IPS-NIHi11 (cell line): ENCODE data around the gene IL36B.

Experiments used
- DNase-seq: peaks from one replicate; pipeline ENCODE4 v3.0.0; 2012; ENCODE audit warnings: mixed read lengths, low spot score

Gene IL36B

DNA sequence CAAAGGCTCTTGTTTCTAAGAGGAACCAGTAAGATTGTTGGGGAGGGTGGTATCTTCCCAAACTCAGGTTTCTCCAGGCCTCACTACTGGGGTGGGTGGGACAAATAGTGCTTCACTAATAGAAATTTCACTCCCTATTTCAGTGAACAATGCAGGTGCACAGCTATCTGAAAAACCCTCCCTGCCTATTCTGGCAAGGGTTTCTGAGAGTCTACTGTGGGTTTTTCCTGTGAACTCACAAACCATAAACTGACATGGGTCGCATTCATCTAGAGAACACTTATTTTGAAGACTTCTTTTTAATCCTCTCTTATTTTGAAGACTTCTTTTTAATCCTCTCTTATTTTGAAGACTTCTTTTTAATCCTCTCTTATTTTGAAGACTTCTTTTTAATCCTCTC lies 43.0 kb downstream of the IL36B start:
- no peak for DNase-seq

DNA sequence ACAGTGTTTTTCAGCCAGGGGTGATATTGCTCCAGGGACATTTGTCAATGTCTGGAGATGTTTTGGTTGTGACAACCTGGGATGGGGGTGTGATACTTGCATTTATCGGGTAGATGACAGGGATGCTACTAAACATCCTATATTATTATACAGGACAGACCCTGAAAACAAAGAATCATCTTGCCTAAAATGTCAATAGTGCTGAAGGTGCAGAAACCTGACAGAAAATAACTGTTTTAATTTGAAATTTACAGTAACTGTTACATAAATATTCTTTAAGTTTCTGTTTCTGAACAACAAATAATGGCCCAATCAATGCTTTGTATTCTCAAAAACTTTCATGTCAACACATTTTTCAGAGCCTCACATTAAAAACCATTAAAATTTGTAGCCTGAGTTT lies 45.4 kb downstream of the IL36B start:
- DNase-seq = no peak

DNA sequence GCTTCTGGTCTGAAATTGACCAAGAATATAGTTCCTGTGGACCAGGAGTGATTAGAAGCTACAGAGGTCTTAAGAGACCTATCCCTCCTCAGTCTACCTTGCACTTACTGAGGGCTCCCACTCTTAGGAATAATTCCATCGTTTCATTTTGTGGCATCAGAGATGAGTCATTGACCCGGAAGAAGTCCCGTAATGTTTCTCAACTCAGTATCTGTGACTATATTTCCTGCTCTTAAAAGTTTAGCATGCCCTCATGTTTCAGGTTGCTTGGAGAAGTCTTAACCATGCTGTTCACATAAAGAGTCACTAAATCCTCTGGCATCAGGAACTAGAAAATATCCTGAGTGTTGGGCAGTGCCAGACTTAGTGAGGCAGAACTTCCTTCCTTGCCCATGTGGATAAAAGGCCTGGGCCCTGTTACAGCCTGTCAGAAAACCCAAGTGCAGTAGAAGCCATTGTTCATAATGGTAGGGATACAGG lies 47.6 kb downstream of the IL36B start, which contains the start of gene IL36A:
Gene IL36A, plus strand, starts transcription at position 430 of the 480 bp plus-strand sequence. CDS start 413 bp downstream, outside the sequence.
- no peak for DNase-seq

DNA sequence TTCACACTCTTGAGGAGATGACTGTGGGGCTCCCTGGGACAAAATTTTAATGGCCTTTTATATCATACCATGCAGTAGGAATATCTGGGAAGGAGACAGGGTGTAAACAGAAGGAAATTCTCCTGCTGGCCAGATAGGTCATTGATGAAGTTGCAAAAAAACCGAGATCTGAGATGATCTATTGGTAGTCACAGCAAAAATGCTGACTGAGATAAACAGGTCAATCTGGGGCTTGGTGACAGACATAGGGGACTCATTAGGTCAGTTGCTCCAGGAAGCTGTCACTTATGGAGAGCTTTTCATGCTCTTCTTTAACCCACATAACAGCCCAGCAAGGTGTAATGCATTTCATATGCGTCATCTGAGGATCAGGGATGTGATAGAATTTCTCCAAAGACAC lies 50.0 kb downstream of the IL36B start:
- no peak for DNase-seq

DNA sequence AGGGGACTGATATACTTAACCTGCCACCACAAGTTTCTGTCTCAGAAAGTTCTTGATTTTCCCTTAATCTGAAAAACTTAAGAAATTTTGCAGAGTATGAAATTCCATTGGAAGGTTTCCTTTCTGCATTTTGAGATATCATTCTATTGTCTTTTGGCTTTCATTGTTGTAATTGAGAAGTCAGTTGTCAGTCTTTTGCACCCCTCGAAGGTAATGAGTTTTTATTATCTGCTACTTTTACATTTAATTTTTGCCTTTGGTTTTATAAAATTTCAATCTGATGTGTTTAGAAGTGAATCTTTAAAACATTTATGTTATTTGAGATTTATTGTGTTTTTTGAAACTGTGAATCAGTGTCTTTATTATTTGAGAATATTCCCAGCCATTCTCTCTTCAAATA lies 52.2 kb downstream of the IL36B start:
- DNase-seq = no peak

DNA sequence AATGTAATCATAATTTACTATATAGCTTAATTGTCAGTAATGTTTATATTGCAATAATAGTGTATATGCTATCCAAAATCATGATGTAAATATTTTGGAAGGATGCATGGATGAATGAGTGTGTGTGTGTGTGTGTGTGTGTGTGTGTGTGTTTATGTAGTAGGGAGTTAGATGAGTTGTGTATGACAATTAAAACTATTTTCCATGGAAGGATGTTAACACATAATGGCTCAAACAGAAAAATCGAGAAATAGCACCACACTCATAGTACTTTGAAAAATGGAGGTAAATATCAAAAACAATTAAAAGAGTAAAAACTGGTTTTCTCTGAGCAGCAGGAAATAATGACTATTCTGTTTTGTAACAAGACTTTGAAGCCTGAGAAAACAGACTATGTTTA lies 55.5 kb downstream of the IL36B start:
- no peak for DNase-seq

DNA sequence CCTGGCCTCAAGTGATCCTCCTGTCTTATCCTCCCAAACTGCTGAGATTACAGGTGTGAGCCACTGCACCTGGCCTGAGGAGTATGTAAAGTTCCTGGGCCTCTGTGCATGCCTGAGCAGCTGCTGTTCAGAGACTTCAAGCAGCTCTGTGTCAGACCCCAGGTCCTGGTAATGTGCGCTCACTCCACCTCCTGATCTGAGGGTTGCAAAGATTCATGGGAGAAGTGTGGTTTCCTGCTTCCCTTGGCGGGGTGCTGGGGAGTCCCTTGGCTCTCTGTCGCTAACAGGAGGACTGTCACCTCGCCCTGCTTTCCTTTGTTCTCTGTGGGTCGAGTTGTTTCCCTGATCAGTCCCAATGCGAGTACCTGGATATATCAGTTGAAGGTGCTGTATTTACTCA lies 56.0 kb downstream of the IL36B start:
- DNase-seq = no peak

DNA sequence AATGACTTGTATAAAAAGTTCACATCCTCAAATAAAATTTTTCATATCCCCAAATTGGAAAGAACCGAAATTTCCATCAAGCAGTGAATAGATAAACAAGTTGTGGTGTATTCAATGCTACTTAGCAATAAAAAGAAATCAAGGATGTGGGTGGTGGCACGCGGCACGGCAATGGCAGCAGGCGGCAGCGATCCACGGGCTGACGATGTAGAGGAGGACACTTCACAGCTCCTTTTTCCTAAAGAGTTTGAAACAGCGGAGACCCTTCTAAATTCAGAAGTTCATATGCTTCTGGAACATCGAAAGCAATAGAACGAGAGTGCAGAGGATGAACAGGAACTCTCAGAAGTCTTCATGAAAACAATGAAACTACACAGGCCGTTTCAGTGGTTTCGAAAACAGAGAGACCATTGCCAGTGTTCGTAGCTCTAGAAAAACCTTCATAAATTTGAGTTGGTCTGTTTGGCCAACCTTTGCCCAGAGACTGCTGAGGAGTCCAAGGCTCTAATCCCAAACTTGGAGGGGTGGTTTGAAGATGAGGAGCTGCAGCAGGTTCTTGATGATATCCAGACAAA lies 57.2 kb downstream of the IL36B start:
- DNase-seq = no peak

DNA sequence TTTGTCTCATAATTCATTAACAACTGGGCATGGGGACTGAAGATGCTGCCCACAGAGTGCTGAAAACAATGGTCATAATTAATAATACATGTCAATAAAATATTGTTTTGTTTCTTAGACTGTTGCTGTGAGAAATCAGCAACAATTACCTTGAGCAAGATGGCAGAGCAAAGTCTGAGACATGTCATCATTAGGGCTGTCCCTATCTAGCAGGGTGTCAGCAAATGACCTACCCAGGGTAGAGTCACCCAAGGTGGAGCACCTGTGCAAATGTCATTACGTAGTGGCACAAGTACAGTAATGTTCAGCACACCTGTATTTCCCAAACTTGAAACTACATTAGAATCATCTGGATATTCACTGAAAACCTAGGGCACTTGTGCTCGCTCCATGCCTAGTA lies 58.0 kb downstream of the IL36B start:
- no peak for DNase-seq

DNA sequence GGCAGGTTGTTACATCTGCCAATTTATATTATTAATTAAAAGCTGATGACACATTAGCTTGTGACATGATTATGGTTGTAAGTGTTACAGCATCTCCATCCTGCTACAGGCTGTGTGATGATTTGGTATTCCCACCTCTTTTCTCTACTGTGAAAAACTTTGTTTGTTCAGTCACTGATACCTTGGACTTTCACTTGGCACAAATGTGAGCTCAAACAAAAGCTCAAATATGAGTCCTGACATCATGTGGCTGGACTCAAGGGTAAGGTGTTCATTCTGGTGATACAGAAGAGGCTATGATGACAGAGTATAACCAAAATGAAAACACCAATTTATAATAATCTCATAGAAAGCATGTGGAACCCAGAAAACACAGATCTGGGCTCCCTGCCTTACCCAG lies 58.8 kb downstream of the IL36B start:
- no peak for DNase-seq

DNA sequence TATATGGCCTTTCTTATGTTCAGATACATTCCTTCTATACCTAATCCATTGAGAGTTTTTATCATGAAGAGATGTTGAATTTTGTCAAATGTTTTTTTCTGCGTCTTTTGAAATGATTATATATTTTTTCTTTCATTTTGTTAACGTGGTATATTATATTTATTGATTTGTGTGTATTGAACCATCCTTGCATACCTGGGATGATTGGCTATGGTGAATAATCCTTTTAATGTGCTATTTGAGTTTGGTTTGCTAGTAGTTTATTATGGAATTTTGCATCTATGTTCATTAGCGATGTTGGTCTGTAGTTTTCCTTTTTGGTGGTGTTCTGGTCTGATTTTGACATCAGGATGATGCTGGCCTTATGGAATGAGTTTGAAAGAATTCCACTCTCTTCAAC lies 63.1 kb downstream of the IL36B start:
- no peak for DNase-seq

DNA sequence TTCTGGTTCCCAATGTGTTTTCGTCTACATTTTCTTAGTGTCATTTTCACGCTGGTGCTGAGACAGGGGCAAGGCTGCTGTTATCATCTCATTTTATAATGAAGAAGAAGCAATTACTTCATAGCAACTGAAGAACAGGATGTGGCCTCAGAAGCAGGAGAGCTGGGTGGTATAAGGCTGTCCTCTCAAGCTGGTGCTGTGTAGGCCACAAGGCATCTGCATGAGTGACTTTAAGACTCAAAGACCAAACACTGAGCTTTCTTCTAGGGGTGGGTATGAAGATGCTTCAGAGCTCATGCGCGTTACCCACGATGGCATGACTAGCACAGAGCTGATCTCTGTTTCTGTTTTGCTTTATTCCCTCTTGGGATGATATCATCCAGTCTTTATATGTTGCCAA lies 67.6 kb downstream of the IL36B start:
- DNase-seq = no peak

DNA sequence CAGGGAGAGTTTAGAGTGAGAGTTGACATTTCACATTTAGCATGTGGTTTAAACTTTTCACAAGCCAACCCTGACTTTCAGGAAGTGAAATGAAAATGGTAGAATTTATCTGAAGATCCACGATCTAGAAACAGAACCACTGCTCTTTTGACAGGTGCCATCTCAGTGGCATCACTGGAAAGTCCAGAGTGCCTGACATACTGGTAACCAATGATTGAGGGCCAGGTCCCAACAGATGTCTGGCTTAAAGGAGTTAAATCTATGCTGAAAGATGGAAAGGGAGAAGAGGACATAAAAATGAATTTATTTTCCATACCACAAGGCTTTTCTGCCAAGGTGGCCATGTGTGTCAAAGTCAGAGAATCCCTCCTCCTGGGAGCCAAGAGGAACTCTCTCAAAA lies 72.1 kb downstream of the IL36B start:
- no peak for DNase-seq

DNA sequence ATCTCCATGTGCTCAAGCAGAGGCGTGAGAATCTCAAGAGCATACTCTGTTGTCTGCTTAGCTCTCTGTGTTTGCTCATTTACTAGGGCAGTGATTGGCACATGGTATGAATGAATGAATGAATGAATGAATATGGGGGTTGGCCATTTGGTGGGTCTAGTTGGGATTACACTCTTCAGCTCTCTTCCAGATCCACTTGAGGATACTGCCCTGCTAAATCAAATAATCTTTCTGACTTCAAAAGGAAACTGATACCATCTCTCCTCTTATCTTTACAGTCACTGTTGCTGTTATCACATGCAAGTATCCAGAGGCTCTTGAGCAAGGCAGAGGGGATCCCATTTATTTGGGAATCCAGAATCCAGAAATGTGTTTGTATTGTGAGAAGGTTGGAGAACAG lies 72.9 kb downstream of the IL36B start:
- DNase-seq = no peak

DNA sequence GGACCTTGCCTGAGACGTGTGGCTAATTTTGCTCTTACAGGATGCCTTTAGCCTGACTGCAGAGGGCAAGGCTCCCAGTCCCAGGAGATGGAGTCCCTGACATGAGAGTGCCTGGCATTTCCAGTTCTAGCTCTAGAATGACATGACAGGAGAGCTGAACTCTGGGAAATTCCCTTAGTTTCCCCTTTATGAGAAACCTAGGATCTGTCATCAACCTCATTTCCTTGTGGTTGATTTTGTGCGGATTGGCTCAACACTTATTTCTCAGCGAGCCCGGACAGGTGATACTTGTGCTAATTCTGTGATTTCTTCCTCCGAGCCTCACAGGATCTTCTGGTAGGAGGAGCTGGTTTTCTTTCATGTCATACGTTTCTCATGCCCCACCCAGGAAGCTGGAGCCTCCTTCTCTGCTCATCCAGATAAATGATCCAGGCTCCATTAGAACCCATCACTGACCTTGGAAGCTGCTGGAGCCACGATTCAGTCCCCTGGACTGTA lies 75.1 kb downstream of the IL36B start, which contains the start of gene IL36G:
Gene IL36G, plus strand, starts transcription at position 448 of the 498 bp plus-strand sequence. CDS start 633 bp downstream, outside the sequence.
- DNase-seq = no peak
